Measurements from ENCODE around the gene SMIM13. TPM values are rescaled to one million over a fixed set of nuclear protein-coding genes. Genes with fewer than 3 reads are reported as not detected.

The SMIM13 gene
- total RNA-seq, 1 experiment from 2014 or later: 22.2 TPM

DNA sequence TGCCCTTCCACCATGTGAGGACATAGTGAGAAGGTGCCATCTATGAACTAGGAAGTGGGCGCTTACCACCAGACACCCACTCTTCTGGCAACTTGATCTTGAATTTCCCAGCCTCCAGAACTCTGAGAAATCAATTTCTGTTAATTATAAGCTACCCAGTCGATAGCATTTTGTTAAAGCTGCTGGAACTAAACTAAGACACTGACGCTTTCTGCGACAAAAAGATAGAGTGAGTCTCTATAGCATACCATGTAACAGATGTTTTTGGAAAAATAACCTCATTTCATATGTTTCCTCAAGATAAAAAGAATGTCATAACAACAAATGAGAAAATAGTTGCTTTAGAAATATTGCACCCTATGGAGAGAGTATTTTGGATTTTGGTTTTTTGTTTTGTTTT is 15.4 kb upstream of the SMIM13 start:
- Histone ChIP-seq H3K79me2 (ENCODE audit: low read depth) (no peaks in the 10 kb centered on the region), H4K20me1 (ENCODE audit: insufficient read depth) (no peaks in the 10 kb centered on the region), H3K4me2 (no peak overlapping the region), H3K36me3 (ENCODE audit: low read depth) (no peaks in the 10 kb centered on the region), H3K9me3 (ENCODE audit: insufficient read depth, low read depth) (no peaks in the 10 kb centered on the region), H3K27ac (no peak overlapping the region), H3K4me3 (no peak overlapping the region), H3F3A (ENCODE audit: insufficient read depth, low read depth) (no peaks in the 10 kb centered on the region), H3K27me3 (ENCODE audit: insufficient read depth, low read depth) (no peaks in the 10 kb centered on the region), H2AFZ (no peak overlapping the region), H3K9me2 (ENCODE audit: insufficient read depth) (no peaks in the 10 kb centered on the region), H3K4me1 (replicated peaks; ENCODE audit: insufficient read depth) (no peaks in the 10 kb centered on the region)
- ChIA-PET CTCF (no interaction called here), POLR2A (ENCODE audit: unreplicated experiment) (no interaction called here)
- TF ChIP-seq, protein P1, sequence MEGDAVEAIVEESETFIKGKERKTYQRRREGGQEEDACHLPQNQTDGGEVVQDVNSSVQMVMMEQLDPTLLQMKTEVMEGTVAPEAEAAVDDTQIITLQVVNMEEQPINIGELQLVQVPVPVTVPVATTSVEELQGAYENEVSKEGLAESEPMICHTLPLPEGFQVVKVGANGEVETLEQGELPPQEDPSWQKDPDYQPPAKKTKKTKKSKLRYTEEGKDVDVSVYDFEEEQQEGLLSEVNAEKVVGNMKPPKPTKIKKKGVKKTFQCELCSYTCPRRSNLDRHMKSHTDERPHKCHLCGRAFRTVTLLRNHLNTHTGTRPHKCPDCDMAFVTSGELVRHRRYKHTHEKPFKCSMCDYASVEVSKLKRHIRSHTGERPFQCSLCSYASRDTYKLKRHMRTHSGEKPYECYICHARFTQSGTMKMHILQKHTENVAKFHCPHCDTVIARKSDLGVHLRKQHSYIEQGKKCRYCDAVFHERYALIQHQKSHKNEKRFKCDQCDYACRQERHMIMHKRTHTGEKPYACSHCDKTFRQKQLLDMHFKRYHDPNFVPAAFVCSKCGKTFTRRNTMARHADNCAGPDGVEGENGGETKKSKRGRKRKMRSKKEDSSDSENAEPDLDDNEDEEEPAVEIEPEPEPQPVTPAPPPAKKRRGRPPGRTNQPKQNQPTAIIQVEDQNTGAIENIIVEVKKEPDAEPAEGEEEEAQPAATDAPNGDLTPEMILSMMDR (conservative IDR thresholded peaks at IDR 0.05): no peak
- no peak for TF ChIP-seq EZH2 (IDR thresholded peaks at IDR 0.05; ENCODE audit: low read depth)
- no TSS peak for BruUV-seq (replicated peaks)
- DNase-seq: no peak
- intact Hi-C loops (cut with micrococcal nuclease; ENCODE audit: unreplicated experiment): no loop called here

DNA sequence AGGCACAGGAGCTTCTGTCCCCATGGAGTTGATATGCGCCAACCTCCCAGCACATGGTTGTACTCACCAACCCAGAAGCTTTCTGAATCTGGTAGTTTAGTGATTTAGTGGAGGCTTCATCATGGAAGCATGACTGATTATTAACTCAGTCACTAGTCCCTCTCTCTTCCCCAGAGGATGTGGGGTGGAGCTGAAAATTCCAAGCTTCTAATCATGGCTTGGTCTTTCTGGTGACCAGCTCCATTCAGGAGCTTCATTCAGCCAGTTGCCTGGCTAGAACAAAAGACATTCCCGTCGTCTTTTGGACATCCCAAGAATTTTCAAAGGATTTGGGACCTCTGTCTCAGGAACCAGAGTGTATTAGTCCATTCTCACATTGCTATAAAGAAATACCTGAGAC is 13.3 kb upstream of the SMIM13 start:
- Histone ChIP-seq H3K4me3 (no peak overlapping the region), H3K36me3 (ENCODE audit: low read depth) (no peaks in the 10 kb centered on the region), H3K27ac (no peak overlapping the region), H3F3A (ENCODE audit: insufficient read depth, low read depth) (no peaks in the 10 kb centered on the region), H3K4me2 (no peak overlapping the region), H3K4me1 (replicated peaks; ENCODE audit: insufficient read depth) (no peaks in the 10 kb centered on the region), H2AFZ (no peak overlapping the region), H4K20me1 (ENCODE audit: insufficient read depth) (no peaks in the 10 kb centered on the region), H3K9me3 (ENCODE audit: insufficient read depth, low read depth) (no peaks in the 10 kb centered on the region), H3K27me3 (ENCODE audit: insufficient read depth, low read depth) (no peaks in the 10 kb centered on the region), H3K9me2 (ENCODE audit: insufficient read depth) (no peaks in the 10 kb centered on the region), H3K79me2 (ENCODE audit: low read depth) (no peaks in the 10 kb centered on the region)
- TF ChIP-seq, protein P1 (conservative IDR thresholded peaks at IDR 0.05): no peak
- no peak for TF ChIP-seq EZH2 (IDR thresholded peaks at IDR 0.05; ENCODE audit: low read depth)
- intact Hi-C loops (cut with micrococcal nuclease; ENCODE audit: unreplicated experiment): no loop called here
- POLR2A ChIA-PET (ENCODE audit: unreplicated experiment): interaction anchor here (0.6 kb wide), 1 partner anchor 14 kb away, joined by 3 read pairs; the partner anchor contains the start of gene SMIM13
- CTCF ChIA-PET: no interaction called here
- BruUV-seq (replicated peaks): no TSS peak
- no peak for DNase-seq

DNA sequence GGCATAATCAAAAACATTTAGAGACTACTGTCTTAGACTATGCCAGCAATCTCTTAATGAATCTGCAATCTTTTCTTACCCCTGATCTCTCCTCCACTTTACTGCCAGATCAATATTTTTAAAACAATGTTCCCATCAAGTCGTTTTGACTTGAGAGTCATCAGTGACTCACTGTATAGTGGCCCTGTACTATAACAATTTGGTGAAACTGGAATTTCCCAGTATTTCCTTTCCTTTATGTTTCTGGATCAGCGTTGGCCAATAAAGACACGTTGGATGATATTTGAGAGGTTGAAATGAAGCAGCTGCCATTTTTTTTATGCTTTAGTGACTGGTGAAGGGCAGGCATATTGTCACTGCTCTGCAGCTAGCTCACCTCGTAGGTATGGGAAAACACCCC is 10.1 kb upstream of the SMIM13 start:
- intact Hi-C loops (cut with micrococcal nuclease; ENCODE audit: unreplicated experiment): no loop called here
- no peaks in the 10 kb centered on the region for H3K9me2 ChIP-seq (ENCODE audit: insufficient read depth)
- no peaks in the 10 kb centered on the region for H3K9me3 ChIP-seq (ENCODE audit: insufficient read depth, low read depth)
- no TSS peak for BruUV-seq (replicated peaks)
- no peaks in the 10 kb centered on the region for H4K20me1 ChIP-seq (ENCODE audit: insufficient read depth)
- H2AFZ ChIP-seq: no peak overlapping the region
- CTCF ChIA-PET: no interaction called here
- H3K27ac ChIP-seq: no peak overlapping the region
- H3K27me3 ChIP-seq (ENCODE audit: insufficient read depth, low read depth): no peaks in the 10 kb centered on the region
- H3F3A ChIP-seq (ENCODE audit: insufficient read depth, low read depth): no peaks in the 10 kb centered on the region
- no peaks in the 10 kb centered on the region for H3K4me1 ChIP-seq (replicated peaks; ENCODE audit: insufficient read depth)
- no peak for DNase-seq
- H3K4me3 ChIP-seq: no peak overlapping the region
- POLR2A ChIA-PET (ENCODE audit: unreplicated experiment): no interaction called here
- no peak overlapping the region for H3K4me2 ChIP-seq
- TF ChIP-seq EZH2 (IDR thresholded peaks at IDR 0.05; ENCODE audit: low read depth): no peak
- TF ChIP-seq, protein P1 (conservative IDR thresholded peaks at IDR 0.05): no peak
- no peaks in the 10 kb centered on the region for H3K79me2 ChIP-seq (ENCODE audit: low read depth)
- H3K36me3 ChIP-seq (ENCODE audit: low read depth): no peaks in the 10 kb centered on the region

Data from PC-9 (cell line).